Activated naive CD4-positive, alpha-beta T cell treated with anti-CD3 and anti-CD28 coated beads, Interleukin-2, amount 50 U/mL, for 72 hours (primary cell): ENCODE data around the gene MMP11. TPM values are rescaled to one million over a fixed set of nuclear protein-coding genes. Genes with fewer than 3 reads are reported as not detected.

Source experiments
- ATAC-seq, 2 donors: fragments of 150-1000 bp; cut with Tn5 transposase; 2 replicates each; pipeline ENCODE4 v1.10.0; 2021; ENCODE audit warnings: mild to moderate bottlenecking in 2 of 2, moderate library complexity in 2 of 2
- DNase-seq, 2 donors: peaks; one replicate each; pipeline ENCODE4 v3.0.0; 2021 to 2022; ENCODE audit warnings: low spot score in 2 of 2
- H3K27ac Mint-ChIP-seq, 2 donors: one replicate each; pipeline ENCODE4 v1.8.0; 2022; ENCODE audit warnings: mild to moderate bottlenecking in 2 of 2, mixed read lengths in 2 of 2
- H3K36me3 Mint-ChIP-seq, 2 donors: one replicate each; pipeline ENCODE4 v1.8.0; 2022; ENCODE audit warnings: mixed read lengths in 2 of 2
- H3K9me3 Mint-ChIP-seq, 2 donors: one replicate each; pipeline ENCODE4 v1.8.0; 2022; ENCODE audit warnings: mixed read lengths in 2 of 2
- total RNA-seq, 2 donors: library from RNA; stranded (reverse); gene quantifications; one replicate each; pipeline ENCODE4 v1.2.3, GENCODE V29; 2022

The MMP11 gene
- total RNA-seq, 2 donors from 2014 or later = 0.23 to 0.32 TPM

GRCh38 chr22:23774114-23774921 lies 1.7 kb downstream of the MMP11 start:
- Mint-ChIP-seq H3K27ac (no peak overlapping the region), H3K9me3 (no peaks in the 10 kb centered on the region), H3K36me3 (no peaks in the 10 kb centered on the region)
- ATAC-seq (no peak), DNase-seq (no peak)

DNA sequence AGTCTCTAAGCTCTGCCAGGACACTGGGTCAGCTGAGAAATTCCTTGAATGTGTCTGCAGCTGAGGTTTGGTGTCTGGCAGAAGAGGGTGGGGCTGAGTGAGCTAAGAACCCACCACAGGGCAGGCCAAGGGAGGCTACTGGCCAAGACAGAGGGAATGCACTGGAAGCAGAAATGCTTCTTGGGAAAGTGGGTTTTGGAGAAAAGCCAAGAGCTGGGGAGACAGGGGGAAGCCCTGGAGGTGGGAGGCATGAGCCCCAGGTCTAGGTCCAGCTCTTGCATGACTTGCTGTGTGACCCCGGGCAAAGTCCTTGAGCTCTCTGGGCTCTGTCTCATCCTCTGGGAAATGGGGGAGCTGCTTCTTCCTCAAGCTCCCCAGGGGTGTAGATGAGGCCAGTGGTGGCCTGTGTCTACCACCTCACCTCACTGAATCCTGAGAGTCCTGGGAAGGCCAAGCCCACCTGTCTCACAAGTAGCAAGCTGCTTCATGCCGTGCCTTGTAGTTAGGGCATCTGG lies 2.3 kb downstream of the MMP11 start:
- ATAC-seq = no peak
- no peak for DNase-seq
- H3K36me3 Mint-ChIP-seq = no peaks in the 10 kb centered on the region
- no peaks in the 10 kb centered on the region for H3K9me3 Mint-ChIP-seq
- no peak overlapping the region for H3K27ac Mint-ChIP-seq

DNA sequence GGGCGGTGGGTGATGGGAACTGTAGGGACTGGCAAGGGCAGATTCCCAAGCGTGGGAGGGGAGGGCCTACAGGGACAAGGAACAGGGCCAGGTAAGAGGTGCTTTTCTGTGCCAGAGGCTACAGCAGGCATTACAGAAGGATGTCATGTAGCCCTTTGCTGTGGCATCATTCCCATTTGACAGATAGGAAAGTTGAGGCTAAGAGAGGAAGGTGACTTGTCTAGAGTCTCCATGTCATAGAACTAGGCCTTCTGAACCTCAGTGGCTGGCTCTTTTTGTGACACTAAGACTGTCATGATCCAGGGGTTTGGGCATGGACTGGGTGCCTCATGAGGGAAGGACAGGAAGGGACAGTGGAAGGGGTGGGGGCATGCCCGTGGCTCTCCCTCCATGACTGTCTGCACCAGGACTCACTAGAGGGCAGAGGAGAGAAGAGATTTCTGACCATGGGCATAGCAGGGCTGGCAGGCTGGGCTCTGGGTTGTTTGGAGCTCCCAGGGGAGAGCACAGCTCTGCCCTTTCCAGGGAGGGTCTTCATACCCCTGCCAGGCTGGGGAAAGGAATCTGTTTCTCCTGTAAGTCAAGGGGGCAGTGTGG lies 3.2 kb downstream of the MMP11 start:
- no peaks in the 10 kb centered on the region for H3K9me3 Mint-ChIP-seq
- H3K36me3 Mint-ChIP-seq = no peaks in the 10 kb centered on the region
- H3K27ac Mint-ChIP-seq = no peak overlapping the region
- DNase-seq = no peak
- ATAC-seq = no peak

DNA sequence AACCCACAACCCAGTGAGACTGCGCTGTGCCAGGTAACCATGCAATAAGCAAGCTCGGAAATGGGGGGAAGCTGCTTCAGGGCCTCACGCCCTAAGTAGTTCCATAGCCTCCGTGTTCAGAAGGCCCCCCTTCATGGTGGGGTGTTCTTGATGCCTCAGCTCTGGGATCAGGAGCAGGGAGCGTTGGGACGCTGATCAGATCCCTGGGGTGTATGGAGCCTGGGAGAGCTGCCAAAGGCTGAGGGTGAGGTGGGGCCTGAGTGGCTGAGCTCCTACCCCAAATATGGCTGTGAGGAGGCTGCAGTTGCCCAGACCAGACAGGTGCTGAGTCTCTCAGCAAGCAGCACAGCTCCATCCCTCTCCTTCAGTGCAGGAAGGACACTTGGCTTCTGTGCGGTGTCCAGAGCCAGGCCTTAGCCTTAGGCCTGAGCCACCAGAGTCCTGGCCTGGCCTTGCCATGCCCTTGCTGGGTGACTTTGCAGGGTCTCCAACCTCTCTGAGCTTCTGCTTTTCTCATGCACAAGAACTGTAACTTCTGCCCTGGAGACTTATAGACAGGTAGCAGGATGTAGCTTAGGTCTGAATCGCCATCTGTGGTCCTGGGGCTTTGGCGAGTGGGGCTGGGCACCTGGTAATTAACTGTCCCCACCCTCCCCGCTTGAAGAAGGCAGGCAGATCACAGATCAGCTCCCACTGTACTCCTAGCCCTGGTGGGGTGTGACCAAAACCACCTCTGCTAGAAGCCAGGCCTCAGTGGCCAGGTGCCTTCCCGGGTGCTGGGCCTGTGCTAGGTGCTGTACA lies 5.3 kb downstream of the MMP11 start:
- Mint-ChIP-seq H3K9me3 (no peaks in the 10 kb centered on the region), H3K36me3 (no peaks in the 10 kb centered on the region), H3K27ac (no peak overlapping the region)
- ATAC-seq (no peak), DNase-seq (no peak)

DNA sequence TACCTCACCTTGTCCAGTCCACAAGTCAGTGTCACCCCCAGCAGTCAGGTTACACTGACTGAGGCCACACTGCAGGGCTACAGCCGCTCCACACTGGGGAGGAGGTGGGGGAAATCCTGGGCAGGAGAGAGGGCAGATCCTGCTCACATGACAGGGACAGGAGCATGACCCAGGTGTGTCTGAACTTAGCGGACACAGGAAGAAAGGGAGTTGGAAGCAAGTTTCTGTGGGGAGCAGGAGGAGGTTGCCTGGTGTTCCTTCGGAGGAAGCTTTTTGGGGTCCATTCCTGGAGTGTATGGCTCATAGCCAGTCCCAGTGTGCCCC lies 5.9 kb downstream of the MMP11 start:
- no peak for ATAC-seq
- Mint-ChIP-seq H3K9me3 (no peaks in the 10 kb centered on the region), H3K27ac (no peak overlapping the region), H3K36me3 (no peaks in the 10 kb centered on the region)
- no peak for DNase-seq

- no peak for DNase-seq
- no peaks in the 10 kb centered on the region for H3K9me3 Mint-ChIP-seq
- no peak for ATAC-seq
- no peak overlapping the region for H3K27ac Mint-ChIP-seq
- H3K36me3 Mint-ChIP-seq = no peaks in the 10 kb centered on the region
These were observed 6.4 kb downstream of the MMP11 start for GRCh38 chr22:23779083-23779482.

DNA sequence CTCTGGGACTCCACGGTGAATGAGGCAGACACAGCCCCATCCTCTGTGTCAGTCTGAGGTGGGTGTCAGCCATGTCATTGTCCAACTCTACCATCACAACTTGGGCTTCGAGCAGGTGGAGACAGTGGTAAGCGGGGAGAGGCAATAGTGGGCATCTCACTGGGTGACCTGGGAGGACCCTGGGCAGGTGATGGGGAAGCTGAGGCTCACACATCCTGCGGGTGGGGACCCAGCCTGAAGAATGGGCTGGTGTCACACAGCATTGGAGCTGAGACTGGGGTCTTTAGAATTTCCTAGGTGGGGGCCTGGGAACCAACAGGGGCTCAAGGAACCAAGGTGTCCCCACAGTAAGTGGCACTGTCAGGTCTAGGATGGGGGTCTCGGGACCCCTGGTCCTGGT lies 7.1 kb downstream of the MMP11 start:
- no peaks in the 10 kb centered on the region for H3K36me3 Mint-ChIP-seq
- no peak overlapping the region for H3K27ac Mint-ChIP-seq
- ATAC-seq (no peak), DNase-seq (no peak)
- no peaks in the 10 kb centered on the region for H3K9me3 Mint-ChIP-seq

- ATAC-seq = no peak
These were observed 7.6 kb downstream of the MMP11 start for GRCh38 chr22:23780146-23780748.

GRCh38 chr22:23781065-23781464 lies 8.4 kb downstream of the MMP11 start:
- H3K27ac Mint-ChIP-seq = peak overlapping the region in 1 of 2 donors; percentile 83
- H3K9me3 Mint-ChIP-seq = no peaks in the 10 kb centered on the region
- DNase-seq (no peak), ATAC-seq (no peak)
- no peaks in the 10 kb centered on the region for H3K36me3 Mint-ChIP-seq

More at GRCh38 chr22:23780146-23780748, 7.6 kb downstream of the MMP11 start:
- DNase-seq = no peak
- Mint-ChIP-seq H3K36me3 (no peaks in the 10 kb centered on the region), H3K27ac (no peak overlapping the region), H3K9me3 (no peaks in the 10 kb centered on the region)

GRCh38 chr22:23781511-23782183 lies 9.0 kb downstream of the MMP11 start:
- no peaks in the 10 kb centered on the region for H3K36me3 Mint-ChIP-seq
- no peak for ATAC-seq
- H3K9me3 Mint-ChIP-seq = no peaks in the 10 kb centered on the region
- H3K27ac Mint-ChIP-seq = peak overlapping the region in 1 of 2 donors; percentile 83
- no peak for DNase-seq

DNA sequence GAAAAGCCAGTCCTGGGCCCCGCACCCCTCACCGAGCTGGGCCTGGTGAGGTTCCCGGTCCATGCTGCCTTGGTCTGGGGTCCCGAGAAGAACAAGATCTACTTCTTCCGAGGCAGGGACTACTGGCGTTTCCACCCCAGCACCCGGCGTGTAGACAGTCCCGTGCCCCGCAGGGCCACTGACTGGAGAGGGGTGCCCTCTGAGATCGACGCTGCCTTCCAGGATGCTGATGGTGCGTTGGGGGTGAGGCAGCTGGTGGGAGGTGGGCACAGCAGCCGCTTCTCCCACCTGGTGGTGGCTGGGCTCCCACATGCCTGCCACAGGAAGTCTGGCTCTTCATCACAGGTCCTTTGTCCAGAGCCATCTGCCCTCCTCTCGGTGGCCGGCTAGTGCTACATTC lies 9.6 kb downstream of the MMP11 start:
- no peaks in the 10 kb centered on the region for H3K36me3 Mint-ChIP-seq
- H3K27ac Mint-ChIP-seq = no peak overlapping the region
- ATAC-seq (no peak), DNase-seq (no peak)
- H3K9me3 Mint-ChIP-seq = no peaks in the 10 kb centered on the region

GRCh38 chr22:23782703-23783102 lies 10.1 kb downstream of the MMP11 start:
- no peak overlapping the region for H3K27ac Mint-ChIP-seq
- no peaks in the 10 kb centered on the region for H3K9me3 Mint-ChIP-seq
- no peaks in the 10 kb centered on the region for H3K36me3 Mint-ChIP-seq
- DNase-seq = no peak
- ATAC-seq = no peak

DNA sequence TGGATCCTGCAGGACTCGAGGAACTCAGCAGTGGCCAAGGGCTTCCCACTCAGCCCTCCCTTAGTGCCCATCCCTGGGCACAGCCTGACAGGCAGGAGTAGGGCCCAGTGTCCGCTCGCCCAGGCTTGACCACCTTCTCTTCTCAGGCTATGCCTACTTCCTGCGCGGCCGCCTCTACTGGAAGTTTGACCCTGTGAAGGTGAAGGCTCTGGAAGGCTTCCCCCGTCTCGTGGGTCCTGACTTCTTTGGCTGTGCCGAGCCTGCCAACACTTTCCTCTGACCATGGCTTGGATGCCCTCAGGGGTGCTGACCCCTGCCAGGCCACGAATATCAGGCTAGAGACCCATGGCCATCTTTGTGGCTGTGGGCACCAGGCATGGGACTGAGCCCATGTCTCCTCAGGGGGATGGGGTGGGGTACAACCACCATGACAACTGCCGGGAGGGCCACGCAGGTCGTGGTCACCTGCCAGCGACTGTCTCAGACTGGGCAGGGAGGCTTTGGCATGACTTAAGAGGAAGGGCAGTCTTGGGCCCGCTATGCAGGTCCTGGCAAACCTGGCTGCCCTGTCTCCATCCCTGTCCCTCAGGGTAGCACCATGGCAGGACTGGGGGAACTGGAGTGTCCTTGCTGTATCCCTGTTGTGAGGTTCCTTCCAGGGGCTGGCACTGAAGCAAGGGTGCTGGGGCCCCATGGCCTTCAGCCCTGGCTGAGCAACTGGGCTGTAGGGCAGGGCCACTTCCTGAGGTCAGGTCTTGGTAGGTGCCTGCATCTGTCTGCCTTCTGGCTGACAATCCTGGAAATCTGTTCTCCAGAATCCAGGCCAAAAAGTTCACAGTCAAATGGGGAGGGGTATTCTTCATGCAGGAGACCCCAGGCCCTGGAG lies 10.9 kb downstream of the MMP11 start:
- H3K27ac Mint-ChIP-seq = no peak overlapping the region
- DNase-seq (no peak), ATAC-seq (no peak)
- H3K36me3 Mint-ChIP-seq = no peaks in the 10 kb centered on the region
- H3K9me3 Mint-ChIP-seq = no peaks in the 10 kb centered on the region

GRCh38 chr22:23784215-23784732 lies 11.6 kb downstream of the MMP11 start:
- DNase-seq (no peak), ATAC-seq (no peak)
- H3K27ac Mint-ChIP-seq = peak overlapping the region in 1 of 2 donors; percentile 12
- no peaks in the 10 kb centered on the region for H3K36me3 Mint-ChIP-seq
- H3K9me3 Mint-ChIP-seq = no peaks in the 10 kb centered on the region

- H3K27ac Mint-ChIP-seq = peak overlapping the region; percentile 94 to 98
- ATAC-seq = peak; percentile 7 to 40
- no peaks in the 10 kb centered on the region for H3K9me3 Mint-ChIP-seq
- H3K36me3 Mint-ChIP-seq = no peaks in the 10 kb centered on the region
- DNase-seq = peak in 1 of 2 donors; percentile 64
These were observed 13.6 kb downstream of the MMP11 start for GRCh38 chr22:23786261-23786710.
